GM12891 (cell line): ENCODE data around the gene UTY.

Experiments
- PAX5 ChIP-seq: IDR thresholded peaks from 2 replicates; pipeline ENCODE4 v1.6.1; 2011; ENCODE audit warnings: low read length, moderate library complexity, mild to moderate bottlenecking; ENCODE audit not compliant: insufficient read depth, severe bottlenecking
- POLR2A ChIP-seq: IDR thresholded peaks from 2 replicates; pipeline ENCODE4 v1.6.1; 2011; ENCODE audit warnings: low read depth, low read length, control low read depth
- POLR2AphosphoS5 ChIP-seq: IDR thresholded peaks from 2 replicates; pipeline ENCODE4 v1.6.1; 2011; ENCODE audit warnings: low read depth, low read length, control low read depth
- SPI1 ChIP-seq: IDR thresholded peaks from 2 replicates; pipeline ENCODE4 v1.6.1; 2011; ENCODE audit warnings: low read depth, low read length, control low read depth

- no peak for TF ChIP-seq POLR2A
- TF ChIP-seq POLR2AphosphoS5, result no peak
- TF ChIP-seq SPI1, result no peak
- TF ChIP-seq PAX5, result no peak
Observed at GRCh38 chrY:13492408-13492807, 12.6 kb upstream of the UTY start.
